ENCODE measurements around the gene RAB27A. TPM values are rescaled to one million over a fixed set of nuclear protein-coding genes. Genes with fewer than 3 reads are reported as not detected.

The RAB27A gene
- total RNA-seq, 1 donor from 2014 or later: 14.5 TPM

- DNase-seq (ENCODE audit: extremely low spot score, unreplicated experiment): no peak
- Mint-ChIP-seq H3K4me3 (no peak overlapping the region), H3K36me3 (no peaks in the 10 kb centered on the region), H3K27ac (no peak overlapping the region), H3K9me3 (no peaks in the 10 kb centered on the region), H3K4me1 (ENCODE audit: unreplicated experiment) (no peaks in the 10 kb centered on the region), H3K27me3 (no peaks in the 10 kb centered on the region)
- no peak for TF ChIP-seq CTCF (conservative IDR thresholded peaks at IDR 0.05)
These were observed 42.3 kb downstream of the RAB27A start for GRCh38 chr15:55247311-55247710.

GRCh38 chr15:55246567-55246966 is 43.0 kb downstream of the RAB27A start:
- H3K4me1 Mint-ChIP-seq (ENCODE audit: unreplicated experiment): no peaks in the 10 kb centered on the region
- no peaks in the 10 kb centered on the region for H3K36me3 Mint-ChIP-seq
- no peak for TF ChIP-seq CTCF (conservative IDR thresholded peaks at IDR 0.05)
- no peak overlapping the region for H3K27ac Mint-ChIP-seq
- H3K27me3 Mint-ChIP-seq: no peaks in the 10 kb centered on the region
- no peak for DNase-seq (ENCODE audit: extremely low spot score, unreplicated experiment)
- no peaks in the 10 kb centered on the region for H3K9me3 Mint-ChIP-seq
- H3K4me3 Mint-ChIP-seq: no peak overlapping the region

GRCh38 chr15:55245059-55245458 is 44.6 kb downstream of the RAB27A start:
- Mint-ChIP-seq H3K4me3 (no peak overlapping the region), H3K36me3 (no peaks in the 10 kb centered on the region), H3K4me1 (ENCODE audit: unreplicated experiment) (no peaks in the 10 kb centered on the region), H3K9me3 (no peaks in the 10 kb centered on the region), H3K27me3 (no peaks in the 10 kb centered on the region), H3K27ac (no peak overlapping the region)
- no peak for DNase-seq (ENCODE audit: extremely low spot score, unreplicated experiment)
- TF ChIP-seq CTCF (conservative IDR thresholded peaks at IDR 0.05): no peak

DNA sequence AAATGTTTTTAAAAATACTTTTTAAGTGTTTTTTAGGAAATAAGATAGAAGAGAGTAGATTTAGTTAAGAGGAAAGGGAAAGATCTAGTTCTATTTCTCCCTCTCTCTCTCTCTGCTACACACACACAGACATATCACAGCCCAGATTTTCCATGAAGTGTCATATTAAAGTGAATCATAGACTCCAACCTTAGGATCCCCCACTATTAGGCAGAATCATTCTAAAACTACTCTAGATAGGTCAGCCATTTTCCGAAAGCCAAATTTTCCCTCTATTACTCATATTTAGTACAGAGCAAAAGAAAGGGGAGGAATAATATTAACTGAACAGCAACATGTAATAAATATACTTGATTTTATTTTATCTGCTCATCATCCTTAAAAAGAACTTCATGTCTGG is 47.7 kb downstream of the RAB27A start:
- H3K27me3 Mint-ChIP-seq: no peaks in the 10 kb centered on the region
- H3K9me3 Mint-ChIP-seq: no peaks in the 10 kb centered on the region
- H3K27ac Mint-ChIP-seq: no peak overlapping the region
- H3K4me3 Mint-ChIP-seq: no peak overlapping the region
- no peaks in the 10 kb centered on the region for H3K36me3 Mint-ChIP-seq
- no peak for TF ChIP-seq CTCF (conservative IDR thresholded peaks at IDR 0.05)
- H3K4me1 Mint-ChIP-seq (ENCODE audit: unreplicated experiment): no peaks in the 10 kb centered on the region
- DNase-seq (ENCODE audit: extremely low spot score, unreplicated experiment): no peak

DNA sequence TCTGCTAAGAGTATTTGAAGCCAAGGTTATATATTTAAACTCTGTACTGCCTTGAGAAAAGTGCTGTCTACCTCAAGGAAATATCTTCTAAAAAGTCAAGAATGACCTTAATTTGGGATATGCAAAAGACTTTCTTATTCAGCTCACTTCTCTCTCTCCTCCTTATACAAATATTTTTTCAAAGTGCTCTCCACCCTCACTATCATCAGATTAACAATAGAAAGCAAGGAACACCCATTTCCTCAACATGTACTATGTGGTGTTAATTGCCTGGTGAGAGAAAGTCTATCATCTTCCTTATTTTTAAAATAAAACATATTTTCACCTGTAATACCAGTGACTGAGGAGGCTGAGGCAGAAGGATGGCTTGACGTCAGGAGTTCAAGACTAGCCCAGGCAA is 48.4 kb downstream of the RAB27A start:
- H3K4me1 Mint-ChIP-seq (ENCODE audit: unreplicated experiment): no peaks in the 10 kb centered on the region

More for the DNA sequence above, 48.4 kb downstream of the RAB27A start:
- DNase-seq (ENCODE audit: extremely low spot score, unreplicated experiment): no peak
- no peak overlapping the region for H3K27ac Mint-ChIP-seq
- H3K36me3 Mint-ChIP-seq: no peaks in the 10 kb centered on the region
- no peak for TF ChIP-seq CTCF (conservative IDR thresholded peaks at IDR 0.05)
- H3K4me3 Mint-ChIP-seq: no peak overlapping the region
- H3K27me3 Mint-ChIP-seq: no peaks in the 10 kb centered on the region
- H3K9me3 Mint-ChIP-seq: no peaks in the 10 kb centered on the region
